Measurements from ENCODE around the gene DACT3.

DACT3 gene

DNA sequence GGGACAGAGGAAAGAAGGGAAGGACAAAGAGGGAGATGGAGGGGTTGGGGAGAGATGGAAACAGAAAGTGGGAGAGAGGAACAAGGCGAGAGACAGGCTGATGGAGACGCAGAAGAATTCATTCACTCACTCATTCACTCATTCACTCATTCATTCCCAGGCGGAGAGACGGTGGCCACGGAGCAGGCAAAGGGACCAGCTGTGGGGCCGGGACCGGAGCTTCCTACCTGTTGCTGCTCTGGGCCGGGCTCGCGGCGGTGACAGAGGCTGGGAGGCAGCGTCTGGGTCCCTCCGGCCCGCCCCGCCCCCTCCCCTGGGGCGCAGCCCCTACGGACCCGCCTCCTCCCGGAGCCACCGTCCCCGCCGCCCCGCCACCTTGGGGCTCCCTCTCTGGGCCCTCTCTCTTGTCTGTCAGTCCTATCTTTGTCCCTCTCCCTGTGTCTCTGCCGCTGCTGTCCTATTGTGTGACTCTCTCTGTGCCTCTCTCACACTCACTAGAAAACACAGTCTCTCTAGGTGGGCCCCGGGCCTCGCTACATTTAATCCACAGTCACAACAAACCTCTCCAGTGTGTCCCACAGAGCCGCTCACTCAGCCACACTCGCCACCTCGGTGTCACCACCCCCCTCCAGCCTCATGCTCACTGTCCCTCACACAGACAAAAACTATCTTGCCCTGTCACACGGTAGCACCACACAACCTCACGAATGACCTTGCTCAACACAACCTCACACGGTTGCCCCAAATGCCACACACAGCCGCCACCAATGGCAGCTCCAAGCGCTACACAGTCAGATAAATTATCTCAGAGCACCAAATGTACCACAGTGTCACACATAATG is 24.8 kb downstream of the DACT3 start, which contains the start of gene GNG8:
Gene GNG8, minus strand, starts transcription at position 283 of the 842 bp plus-strand sequence. CDS start 1,520 bp downstream, outside the sequence.
- Histone ChIP-seq H3K36me3 (no peaks in the 10 kb centered on the region), H3K27me3 (no peaks in the 10 kb centered on the region), H3K4me1 (peaks cover 0 to 46% (median 34%) of the 10 kb centered on the region in 4 donors), H3K4me3 (peak within 1 kb of the TSS in 1 of 2 donors; percentile 53), H3K9me3 (no peaks in the 10 kb centered on the region), H3K27ac (peak within 1 kb of the TSS; percentile 47 to 65)
- intact Hi-C loops (cut with DNase I; ENCODE audit: low total_unique reads) = no loop called here
- DNase-seq = no peak
- TF ChIP-seq, protein P1, sequence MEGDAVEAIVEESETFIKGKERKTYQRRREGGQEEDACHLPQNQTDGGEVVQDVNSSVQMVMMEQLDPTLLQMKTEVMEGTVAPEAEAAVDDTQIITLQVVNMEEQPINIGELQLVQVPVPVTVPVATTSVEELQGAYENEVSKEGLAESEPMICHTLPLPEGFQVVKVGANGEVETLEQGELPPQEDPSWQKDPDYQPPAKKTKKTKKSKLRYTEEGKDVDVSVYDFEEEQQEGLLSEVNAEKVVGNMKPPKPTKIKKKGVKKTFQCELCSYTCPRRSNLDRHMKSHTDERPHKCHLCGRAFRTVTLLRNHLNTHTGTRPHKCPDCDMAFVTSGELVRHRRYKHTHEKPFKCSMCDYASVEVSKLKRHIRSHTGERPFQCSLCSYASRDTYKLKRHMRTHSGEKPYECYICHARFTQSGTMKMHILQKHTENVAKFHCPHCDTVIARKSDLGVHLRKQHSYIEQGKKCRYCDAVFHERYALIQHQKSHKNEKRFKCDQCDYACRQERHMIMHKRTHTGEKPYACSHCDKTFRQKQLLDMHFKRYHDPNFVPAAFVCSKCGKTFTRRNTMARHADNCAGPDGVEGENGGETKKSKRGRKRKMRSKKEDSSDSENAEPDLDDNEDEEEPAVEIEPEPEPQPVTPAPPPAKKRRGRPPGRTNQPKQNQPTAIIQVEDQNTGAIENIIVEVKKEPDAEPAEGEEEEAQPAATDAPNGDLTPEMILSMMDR (IDR thresholded peaks at IDR 0.05) = no peak

DNA sequence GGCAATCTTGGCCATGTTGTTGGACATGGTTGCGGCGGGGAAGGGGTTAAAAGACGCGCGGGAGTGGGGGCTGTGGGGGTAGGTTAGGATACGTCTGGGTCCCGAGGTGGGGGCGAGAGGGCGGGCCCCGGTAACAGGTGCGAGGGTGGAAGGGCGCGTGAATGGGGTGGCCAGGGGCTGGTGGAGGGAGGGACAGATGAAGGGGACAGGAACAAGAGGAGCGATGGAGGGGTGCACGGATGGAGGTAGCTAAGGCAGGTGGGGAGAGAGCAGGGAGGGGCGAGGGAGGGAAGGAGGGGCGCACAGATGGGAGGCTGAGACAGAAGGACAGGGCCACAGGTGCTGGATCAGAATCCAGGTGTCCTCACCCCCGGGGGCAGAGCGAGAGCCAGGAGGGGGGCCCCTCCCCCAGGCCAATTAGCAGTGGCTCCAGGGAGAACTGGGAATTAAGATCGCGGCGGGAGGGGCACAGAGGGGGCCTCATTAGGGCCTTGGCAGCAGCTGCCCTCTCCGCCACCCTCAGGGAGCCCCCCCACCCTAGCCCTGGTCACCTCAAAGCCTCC is 26.2 kb downstream of the DACT3 start:
- Histone ChIP-seq H3K4me3 (peak overlapping the region; percentile 45 to 53), H3K27me3 (no peaks in the 10 kb centered on the region), H3K9me3 (no peaks in the 10 kb centered on the region), H3K4me1 (peaks cover 0 to 40% (median 30%) of the 10 kb centered on the region in 4 donors), H3K36me3 (no peaks in the 10 kb centered on the region), H3K27ac (peak overlapping the region; percentile 33 to 65)
- intact Hi-C loops (cut with DNase I; ENCODE audit: low total_unique reads) = no loop called here
- TF ChIP-seq, protein P1 (IDR thresholded peaks at IDR 0.05) = no peak
- no peak for DNase-seq

DNA sequence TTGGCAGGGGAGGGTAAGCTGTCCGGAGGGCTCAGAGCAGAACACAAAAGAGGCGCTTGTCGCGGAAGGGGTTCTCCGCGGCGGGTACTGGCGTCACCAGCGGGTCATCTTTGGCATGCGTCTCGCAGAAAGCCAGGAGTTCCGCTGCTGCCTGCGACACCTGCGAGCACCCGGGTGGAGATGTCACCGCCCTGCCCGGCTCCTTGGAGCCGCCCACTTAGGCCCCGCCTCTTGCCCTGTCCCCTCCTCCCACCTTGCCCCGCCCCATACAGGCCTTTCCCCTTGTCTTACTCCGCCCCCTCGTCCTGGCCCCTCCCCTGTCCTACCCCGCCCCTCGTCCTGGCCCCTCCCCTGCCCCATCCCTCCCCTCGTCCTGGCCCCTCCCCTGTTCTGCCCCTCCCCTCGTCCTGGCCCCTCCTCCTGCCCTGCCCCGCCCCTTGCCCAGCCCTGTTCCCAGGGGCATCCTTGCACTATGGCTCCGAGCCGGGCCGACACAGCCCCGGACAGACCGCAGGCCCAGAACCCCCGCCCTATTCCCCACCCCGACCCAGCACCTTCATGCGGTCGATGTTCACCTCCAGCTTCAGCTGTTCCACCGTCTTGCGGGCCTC is 26.8 kb downstream of the DACT3 start:
- H3K4me3 ChIP-seq = peak overlapping the region; percentile 45 to 53
- intact Hi-C loops (cut with DNase I; ENCODE audit: low total_unique reads) = no loop called here
- peak overlapping the region; percentile 33 to 65 for H3K27ac ChIP-seq
- no peaks in the 10 kb centered on the region for H3K27me3 ChIP-seq
- H3K36me3 ChIP-seq = no peaks in the 10 kb centered on the region
- DNase-seq = peak; percentile 75 to 93
- TF ChIP-seq, protein P1 (IDR thresholded peaks at IDR 0.05) = no peak
- peaks cover 0 to 37% (median 26%) of the 10 kb centered on the region in 4 donors for H3K4me1 ChIP-seq
- no peaks in the 10 kb centered on the region for H3K9me3 ChIP-seq

DNA sequence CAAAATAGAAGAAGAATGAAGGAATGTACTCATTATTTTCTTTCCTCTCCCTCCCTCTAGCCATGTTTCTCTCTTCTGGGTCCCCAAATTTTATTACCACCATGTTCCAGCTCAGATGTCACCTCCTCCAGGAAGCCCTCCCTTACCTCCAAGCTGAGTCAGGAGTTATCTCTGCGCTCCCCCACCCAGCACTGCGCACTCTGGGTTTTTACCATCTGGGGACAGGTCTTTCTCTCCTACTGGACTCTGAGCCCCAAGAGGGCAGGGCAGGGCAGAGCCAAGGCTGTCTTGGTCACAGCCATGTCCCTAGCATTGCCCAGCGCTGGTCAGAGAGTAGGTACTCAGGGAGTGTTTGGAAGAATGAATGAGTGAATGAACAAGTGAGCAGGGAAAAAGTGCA is 27.9 kb downstream of the DACT3 start:
- H3K36me3 ChIP-seq = no peaks in the 10 kb centered on the region
- H3K4me1 ChIP-seq = peaks cover 0 to 32% (median 21%) of the 10 kb centered on the region in 4 donors
- peak overlapping the region in 1 of 2 donors; percentile 58 for H3K27ac ChIP-seq
- TF ChIP-seq, protein P1 (IDR thresholded peaks at IDR 0.05) = no peak
- DNase-seq = no peak
- intact Hi-C loops (cut with DNase I; ENCODE audit: low total_unique reads) = no loop called here
- H3K4me3 ChIP-seq = no peak overlapping the region
- no peaks in the 10 kb centered on the region for H3K27me3 ChIP-seq
- H3K9me3 ChIP-seq = no peaks in the 10 kb centered on the region

DNA sequence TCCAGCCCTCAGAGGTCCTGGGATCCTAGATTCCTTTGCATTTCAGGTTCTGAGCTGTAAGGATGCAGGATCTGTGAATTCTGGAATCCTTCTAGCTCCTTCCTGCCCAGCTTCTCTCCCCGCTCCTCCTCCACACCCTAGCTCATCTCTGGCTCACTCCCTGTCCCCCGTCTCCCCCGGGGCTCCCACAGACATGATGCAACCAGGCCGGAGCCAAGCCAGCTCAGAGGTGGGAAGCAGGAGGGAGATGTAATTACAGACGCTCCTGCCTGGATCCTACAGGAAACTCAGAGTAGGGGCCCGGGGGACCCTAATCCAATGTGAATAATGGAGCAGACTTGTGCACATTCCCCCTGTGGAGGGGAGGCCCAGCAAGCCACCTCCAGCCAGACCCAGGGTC is 29.5 kb downstream of the DACT3 start:
- no peak overlapping the region for H3K4me3 ChIP-seq
- intact Hi-C loops (cut with DNase I; ENCODE audit: low total_unique reads) = no loop called here
- TF ChIP-seq, protein P1 (IDR thresholded peaks at IDR 0.05) = no peak
- peak in 1 of 2 donors; percentile 57 for DNase-seq
- H3K27ac ChIP-seq = peak overlapping the region in 1 of 2 donors; percentile 7
- H3K4me1 ChIP-seq = peaks cover 0 to 40% (median 26%) of the 10 kb centered on the region in 4 donors
- H3K36me3 ChIP-seq = no peaks in the 10 kb centered on the region
- no peaks in the 10 kb centered on the region for H3K27me3 ChIP-seq
- no peaks in the 10 kb centered on the region for H3K9me3 ChIP-seq

Measured in tibial artery (tissue), 4 donors.